KOPT-K1 (cell line): Measurements from ENCODE around the gene IER2.

Experiments
- H3K27ac ChIP-seq: fragments of 200-600 bp; sonication (generic); 2 replicates; pipeline ENCODE4 v1.5.1; 2016; ENCODE audit warnings: antibody characterized with exemption, mild to moderate bottlenecking, low read depth, low read length; ENCODE audit not compliant: poor library complexity, severe bottlenecking
- H3K36me3 ChIP-seq: fragments of 200-600 bp; sonication (generic); 2 replicates; pipeline ENCODE4 v1.5.1; 2017; ENCODE audit warnings: antibody characterized with exemption, mild to moderate bottlenecking, low read length, moderate library complexity; ENCODE audit not compliant: insufficient read depth
- H3K9me3 ChIP-seq: fragments of 200-600 bp; sonication (generic); 2 replicates; pipeline ENCODE4 v1.5.1; 2017; ENCODE audit warnings: antibody characterized with exemption, low read length, mild to moderate bottlenecking; ENCODE audit not compliant: insufficient read depth, poor library complexity, severe bottlenecking

Gene IER2, protein sequence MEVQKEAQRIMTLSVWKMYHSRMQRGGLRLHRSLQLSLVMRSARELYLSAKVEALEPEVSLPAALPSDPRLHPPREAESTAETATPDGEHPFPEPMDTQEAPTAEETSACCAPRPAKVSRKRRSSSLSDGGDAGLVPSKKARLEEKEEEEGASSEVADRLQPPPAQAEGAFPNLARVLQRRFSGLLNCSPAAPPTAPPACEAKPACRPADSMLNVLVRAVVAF

DNA sequence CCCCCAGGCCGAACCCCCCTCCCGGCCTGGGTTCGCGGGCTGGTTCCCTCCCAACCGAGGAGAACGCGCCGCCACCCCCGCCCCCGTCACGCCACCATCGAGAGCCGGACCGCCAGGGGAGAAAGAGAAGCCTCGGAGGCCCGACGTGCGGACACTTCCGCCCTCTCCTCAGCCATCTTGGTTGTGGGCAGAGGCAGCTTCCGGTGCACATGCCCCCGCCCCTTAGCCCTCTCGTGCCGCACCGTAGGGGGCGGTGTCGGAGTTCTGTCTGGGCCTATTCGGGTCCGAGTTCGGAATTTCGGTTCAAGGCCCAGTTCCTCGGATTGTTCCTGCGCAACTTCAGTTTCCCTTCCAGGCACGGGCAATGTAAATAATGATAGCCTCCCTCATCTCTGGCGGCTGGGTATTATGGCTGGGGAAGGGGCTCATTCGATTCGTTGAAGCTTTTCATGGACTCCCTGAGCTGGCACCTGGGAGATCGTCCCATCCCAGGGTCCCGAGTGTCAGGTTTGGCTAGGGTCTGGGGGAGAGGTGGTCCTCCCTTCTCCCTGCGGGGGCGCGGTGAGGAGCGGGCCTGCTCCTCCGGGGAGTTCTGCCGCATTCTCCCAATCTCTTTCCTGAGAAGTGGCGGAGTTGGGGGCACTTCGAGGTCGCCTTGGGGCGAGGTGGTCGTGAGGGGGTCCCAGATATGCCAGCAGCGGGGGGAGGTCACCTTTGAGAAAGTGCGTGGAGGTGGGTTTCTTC, at the start of gene IER2, which contains the start of gene STX10:
Gene IER2 (plus strand): TSS at position 225 of the 744 bp plus-strand sequence. CDS start 2,776 bp downstream, outside the sequence.
Gene STX10 (minus strand): TSS at position 189 of the 744 bp plus-strand sequence. CDS start 202 bp downstream, outside the sequence.
- H3K36me3 ChIP-seq: peaks cover 6% of the 10 kb centered on the region; the same call in 1 of the 2 replicates
- no peaks in the 10 kb centered on the region for H3K9me3 ChIP-seq
- peak within 1 kb of the TSS; percentile 94 for H3K27ac ChIP-seq

DNA sequence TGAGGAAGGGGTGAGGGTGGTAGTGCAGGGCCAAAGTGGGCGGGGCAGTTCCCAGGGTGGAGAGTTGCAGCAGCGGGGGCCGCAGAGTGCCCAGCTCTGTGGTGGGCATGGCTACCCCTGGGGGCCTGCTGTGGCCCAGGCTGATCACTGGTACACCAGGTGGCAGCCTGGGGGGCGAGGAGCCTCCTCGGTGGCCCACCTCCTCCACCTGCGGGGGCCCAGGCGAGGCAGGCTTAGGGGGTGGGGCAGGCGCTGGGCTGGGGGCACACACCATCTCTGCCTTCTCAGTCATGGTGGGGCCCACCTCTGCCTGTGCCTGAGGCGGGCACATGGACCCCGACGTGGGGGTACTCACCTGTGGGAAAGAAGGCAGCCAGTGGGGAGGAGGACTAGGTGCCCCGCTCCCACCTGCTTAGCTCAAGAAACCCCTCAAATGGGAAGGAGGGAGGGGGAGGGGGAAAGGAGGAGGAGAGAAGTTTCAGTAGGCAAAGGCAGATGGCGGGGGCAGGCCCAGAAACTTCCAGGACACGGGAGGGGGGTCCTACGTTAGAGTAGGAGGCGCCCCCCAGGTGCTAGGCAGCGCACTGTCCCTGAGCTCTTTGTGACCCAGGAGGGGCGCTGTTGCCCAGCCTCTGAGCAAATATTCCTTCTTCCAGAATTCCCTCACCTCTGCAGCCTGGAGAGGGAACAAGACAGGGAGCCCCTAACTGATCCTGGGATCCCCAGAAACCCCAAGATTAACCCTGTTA, 49.2 kb upstream of the IER2 start:
- Histone ChIP-seq H3K9me3 (no peaks in the 10 kb centered on the region), H3K36me3 (peaks cover 13% of the 10 kb centered on the region; the same call in 1 of the 2 replicates), H3K27ac (no peak overlapping the region)

DNA sequence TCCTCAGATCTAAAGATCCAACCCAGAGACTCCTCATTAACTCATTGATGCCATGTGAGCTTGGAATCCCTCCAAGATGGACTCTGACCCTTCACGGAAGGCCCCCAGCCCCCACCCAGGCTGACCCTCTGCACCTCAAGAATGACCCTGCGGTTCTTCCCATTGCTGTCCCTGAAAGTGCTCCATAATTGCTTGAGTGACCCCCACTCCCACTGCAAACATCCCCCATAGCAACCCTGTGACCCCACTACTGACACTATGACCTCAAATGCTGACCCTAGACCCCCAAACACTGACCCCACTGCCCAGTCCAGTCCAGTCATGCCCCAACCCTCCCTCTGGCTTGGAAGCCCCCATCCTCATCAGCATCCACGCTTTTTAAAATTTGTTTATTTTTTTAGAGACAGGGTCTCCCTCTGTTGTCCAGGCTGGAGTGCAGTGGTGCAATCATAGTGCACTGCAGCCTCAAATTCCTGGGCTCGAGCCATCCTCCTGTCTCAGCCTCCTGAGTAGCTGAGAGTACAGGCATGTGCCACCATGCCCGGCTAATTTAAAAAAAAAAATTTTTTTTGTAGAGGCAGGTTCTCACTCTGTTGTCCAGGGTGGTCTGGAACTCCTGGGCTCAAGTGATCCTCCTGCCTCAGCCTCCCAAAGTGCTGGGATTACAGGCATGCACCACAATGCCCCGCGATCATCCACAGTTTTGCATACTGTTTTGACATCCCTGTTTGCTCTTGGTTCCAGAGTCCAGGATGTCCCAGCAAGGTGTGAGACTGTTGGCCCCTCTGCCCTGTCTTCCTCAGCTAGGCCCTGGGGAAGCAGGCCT, 48.4 kb upstream of the IER2 start:
- H3K36me3 ChIP-seq: peaks cover 13% of the 10 kb centered on the region; the same call in 1 of the 2 replicates
- H3K27ac ChIP-seq: no peak overlapping the region

DNA sequence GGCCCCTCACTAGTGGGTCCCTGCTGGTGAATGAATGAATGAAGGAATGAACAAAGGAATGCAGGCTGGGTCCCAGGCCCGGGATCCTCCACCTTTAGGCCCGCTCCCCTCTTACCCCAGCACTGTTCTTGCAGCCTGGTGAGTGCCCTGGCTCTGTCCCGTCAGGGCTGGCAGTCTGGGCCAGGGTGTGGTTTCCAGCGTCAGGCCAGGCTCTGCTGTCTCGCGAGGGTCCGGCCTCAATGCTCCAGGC, 47.9 kb upstream of the IER2 start:
- H3K27ac ChIP-seq: no peak overlapping the region
- no peaks in the 10 kb centered on the region for H3K9me3 ChIP-seq

More for the DNA sequence above, 48.4 kb upstream of the IER2 start:
- H3K9me3 ChIP-seq: no peaks in the 10 kb centered on the region

DNA sequence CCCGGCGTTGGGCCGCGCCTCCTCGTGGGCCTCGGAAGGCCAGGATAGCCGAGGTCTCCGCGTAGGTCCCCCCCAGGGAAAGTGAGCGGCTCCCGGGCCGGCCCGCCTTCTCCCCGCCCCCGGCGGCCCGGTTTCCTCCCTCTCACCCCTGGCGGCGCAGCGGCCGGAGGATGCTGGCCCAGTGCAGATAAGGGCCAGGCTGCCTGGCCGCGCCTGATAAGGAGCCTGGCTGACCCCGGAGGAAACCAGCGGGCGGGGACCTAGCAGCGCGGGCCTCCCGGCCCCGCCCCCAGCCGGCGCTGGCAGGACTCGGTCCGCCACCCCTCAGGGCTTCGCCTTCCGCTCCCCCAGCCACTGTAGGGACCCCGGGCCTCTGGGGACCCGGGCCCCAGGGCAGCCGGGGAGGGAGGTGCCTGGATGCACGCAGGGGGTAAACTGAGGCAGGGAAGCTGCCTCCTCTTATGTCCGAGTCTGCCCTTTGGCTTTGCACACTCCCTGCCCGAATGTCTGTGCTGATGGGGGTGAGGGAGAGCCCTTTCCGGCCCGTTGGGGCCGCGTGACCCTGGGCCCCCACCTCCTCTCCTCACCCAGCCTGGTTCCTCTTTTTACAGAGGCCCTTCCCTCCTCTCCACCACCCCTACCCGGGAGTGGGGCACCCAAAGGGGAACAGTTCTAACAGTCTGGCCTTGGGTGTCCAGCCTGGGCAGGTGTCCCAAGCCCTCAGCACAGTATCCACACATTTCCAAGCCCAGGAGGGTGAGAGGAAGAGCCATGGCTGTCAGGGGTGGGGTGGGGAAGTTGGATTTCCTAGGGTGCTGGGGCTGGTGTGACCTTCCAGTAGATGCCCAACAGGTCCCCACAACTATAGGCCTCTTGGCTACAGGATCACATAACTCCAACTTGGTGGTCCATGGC, 47.3 kb upstream of the IER2 start, which contains the start of gene LYL1:
Gene LYL1 (minus strand): TSS at position 193 of the 915 bp plus-strand sequence. CDS start 1,687 bp downstream, outside the sequence.
- peaks cover 21% of the 10 kb centered on the region; the same call in 1 of the 2 replicates for H3K36me3 ChIP-seq
- no peak within 1 kb of the TSS for H3K27ac ChIP-seq
- H3K9me3 ChIP-seq: no peaks in the 10 kb centered on the region

More for the DNA sequence above, 47.9 kb upstream of the IER2 start:
- peaks cover 17% of the 10 kb centered on the region; the same call in 1 of the 2 replicates for H3K36me3 ChIP-seq

DNA sequence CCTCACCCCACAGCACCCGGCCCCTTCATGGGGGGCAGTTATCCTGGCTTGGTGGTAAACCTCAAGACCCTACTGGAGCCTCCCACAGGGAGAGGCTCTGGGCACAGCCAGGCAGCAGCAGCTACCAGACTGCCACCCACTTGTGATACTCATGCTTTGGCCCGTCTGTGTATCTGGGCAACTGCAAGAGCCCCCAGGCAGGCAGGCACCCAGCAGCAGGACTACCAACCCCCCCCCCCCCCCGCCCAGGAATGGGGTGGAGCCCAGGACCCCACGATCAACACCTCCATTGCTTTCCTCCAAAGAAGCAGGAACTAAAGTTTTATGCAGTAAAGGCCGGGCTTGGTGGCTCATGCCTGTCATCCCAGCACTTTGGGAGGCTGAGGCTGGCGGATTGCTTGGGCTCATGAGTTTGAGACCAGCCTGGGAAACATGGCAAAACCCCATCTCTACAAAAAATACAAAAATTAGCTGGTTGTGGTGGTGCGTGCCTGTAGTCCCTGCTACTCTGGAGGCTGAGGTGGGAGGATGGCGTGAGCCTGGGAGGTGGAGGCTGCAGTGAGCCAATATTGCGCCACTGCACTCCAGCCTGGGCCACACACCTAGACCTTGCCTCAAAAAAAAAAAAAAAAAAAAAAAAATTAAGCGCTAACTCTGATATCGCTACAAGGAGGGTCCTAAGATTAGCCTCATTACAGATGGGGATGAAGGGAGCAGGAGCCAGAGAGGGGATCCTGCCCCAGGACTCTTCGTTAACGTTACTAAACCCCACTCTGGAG, 46.4 kb upstream of the IER2 start:
- H3K27ac ChIP-seq: no peak overlapping the region
- no peaks in the 10 kb centered on the region for H3K9me3 ChIP-seq
- peaks cover 24% of the 10 kb centered on the region for H3K36me3 ChIP-seq

DNA sequence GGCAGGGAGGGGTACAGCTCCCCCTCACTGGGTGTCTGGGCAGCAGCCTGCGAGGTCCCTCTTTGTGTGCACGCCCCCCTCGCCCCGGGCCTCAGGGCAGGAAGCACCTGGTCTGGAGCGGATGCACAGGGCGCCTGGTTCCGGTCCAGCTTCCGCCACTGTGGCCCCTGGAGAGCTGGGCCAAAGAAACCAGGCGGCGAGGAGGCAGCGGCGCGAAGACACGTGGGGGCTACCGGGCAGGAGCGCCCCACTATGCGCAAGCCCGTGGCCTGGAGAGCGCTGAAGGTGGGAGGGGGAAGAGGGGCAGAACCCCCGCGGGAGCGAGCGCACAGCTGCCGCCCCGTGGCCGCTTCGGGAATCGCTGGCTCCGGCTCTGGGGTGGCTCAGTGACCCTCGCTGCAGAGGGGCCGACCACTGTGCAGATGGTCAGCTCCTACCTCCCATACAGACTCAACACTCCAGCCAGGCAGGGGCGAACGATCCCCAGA, 45.8 kb upstream of the IER2 start:
- no peak overlapping the region for H3K27ac ChIP-seq

DNA sequence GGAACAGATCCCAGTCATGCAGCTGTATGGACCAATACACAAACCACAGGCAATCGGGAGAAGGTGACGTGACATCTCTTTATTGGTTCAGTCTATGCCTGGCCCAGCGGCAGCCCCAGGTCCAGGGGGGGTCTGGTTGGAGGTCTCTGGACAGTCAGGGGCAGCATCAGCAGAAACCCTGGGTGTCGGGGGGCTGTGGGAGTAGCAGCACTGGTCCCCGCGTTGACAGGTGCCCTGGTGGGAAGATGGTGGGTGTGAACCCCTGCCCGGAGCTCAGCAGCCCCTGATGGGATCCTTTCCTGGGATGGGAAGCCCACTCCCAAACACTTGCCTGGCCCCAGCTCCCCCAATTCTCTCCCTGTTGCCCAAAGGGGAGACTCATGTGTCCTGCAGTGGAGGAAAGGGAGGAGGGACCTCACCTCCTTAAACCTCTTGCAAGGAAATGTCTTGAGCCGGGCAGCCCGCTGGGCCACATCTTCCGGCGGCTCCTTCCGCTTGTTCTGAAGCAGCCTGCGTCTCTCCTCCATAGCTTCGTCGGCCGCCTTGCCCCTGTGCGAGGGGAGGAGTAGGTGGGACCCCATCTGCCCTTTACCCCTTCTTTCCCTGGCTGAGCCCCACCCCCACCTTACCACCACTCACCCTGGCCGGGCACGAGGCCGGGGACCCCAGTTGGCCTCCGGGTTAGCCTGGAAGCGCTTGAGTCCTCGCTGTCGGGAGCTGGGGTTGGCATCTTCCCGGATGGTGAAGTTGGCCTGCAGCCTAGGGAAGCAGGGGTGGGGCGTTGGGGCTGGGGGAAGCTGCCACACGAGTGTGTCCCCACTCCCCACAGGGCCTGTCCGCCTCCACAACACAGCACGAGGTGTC, 45.1 kb upstream of the IER2 start:
- no peaks in the 10 kb centered on the region for H3K9me3 ChIP-seq
- peaks cover 37% of the 10 kb centered on the region for H3K36me3 ChIP-seq
- no peak overlapping the region for H3K27ac ChIP-seq

More for the DNA sequence above, 45.8 kb upstream of the IER2 start:
- peaks cover 31% of the 10 kb centered on the region for H3K36me3 ChIP-seq
- H3K9me3 ChIP-seq: no peaks in the 10 kb centered on the region

DNA sequence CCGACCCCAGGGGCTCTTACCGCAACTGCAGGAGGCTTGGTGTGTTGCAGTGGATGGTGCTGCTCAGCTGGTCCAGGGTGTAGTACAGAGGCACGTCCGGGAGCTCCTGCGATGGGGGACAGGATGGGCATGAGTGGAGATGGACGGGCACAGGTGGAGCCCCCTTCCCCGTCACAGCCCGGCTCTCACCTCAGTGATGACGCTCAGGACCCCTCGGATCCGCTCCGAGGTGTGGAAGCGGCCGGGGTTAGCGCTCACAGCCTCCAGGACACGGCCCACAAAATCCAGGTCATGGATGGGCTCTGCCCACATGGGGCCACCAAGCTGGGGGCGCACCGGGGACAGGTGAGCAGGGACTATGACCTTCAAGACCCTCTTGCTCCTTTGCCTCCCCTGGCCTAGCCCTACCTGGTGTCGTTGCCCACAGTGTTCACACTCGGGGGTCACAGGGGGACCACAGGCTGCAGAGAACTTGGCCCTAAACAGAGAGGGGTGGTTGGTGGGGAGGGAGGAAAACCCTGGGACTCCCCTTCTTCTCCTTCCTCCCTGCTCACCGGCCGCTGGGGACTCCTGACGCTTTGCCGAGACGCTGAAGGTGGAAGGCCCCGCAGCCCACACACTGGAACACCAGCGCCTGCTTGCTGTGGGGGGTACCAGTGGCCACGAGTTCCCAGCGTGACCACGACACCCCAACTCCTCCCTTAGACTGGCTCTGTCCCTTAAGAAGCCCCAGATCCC, 40.7 kb upstream of the IER2 start:
- Histone ChIP-seq H3K27ac (no peak overlapping the region), H3K9me3 (no peaks in the 10 kb centered on the region), H3K36me3 (peaks cover 60% of the 10 kb centered on the region)

DNA sequence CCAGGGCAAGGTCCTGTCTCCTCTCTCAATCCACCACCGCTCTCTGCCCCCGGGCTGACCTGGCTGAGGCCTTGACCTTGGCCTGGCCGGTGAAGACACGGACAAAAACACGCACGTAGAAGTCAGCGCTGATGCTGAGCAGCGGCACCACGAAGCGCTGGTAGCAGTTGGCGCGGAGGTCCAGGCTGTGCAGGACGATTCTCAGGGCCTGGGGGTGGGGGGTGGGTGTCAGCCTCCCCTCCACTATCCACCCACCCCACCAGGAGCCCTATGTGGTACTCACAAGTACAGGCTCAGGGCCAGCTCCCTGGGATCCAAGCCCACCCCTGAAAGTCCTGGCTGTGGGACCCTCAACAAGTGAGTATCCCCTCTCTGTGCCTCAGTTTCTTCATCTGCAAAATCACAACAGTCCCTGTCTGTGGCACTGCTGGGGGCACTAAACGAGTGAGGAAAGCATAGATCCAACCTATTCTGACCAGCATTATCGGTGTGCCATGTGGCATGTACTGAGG, 40.1 kb upstream of the IER2 start:
- Histone ChIP-seq H3K9me3 (no peaks in the 10 kb centered on the region), H3K36me3 (peaks cover 60% of the 10 kb centered on the region), H3K27ac (no peak overlapping the region)

DNA sequence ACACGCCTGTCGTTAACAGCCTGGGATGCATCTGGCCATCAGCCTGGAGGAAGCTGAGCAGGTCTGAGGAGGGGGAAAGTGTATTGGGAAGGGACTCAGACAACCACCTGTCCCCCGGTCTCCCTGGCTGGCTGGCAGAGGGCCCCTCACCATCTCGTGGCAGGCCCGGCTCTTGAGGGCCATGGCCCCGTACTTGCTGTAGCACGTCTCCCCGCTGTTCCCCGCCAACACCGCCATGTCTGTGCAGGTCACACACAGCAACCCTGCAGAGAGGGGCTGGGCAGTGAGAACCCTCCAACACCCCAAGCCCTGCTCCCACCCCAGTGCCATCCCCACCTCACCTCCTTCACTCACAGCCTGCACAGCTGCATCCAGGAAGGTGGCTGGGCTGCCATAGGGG, 37.7 kb upstream of the IER2 start:
- Histone ChIP-seq H3K27ac (no peak overlapping the region), H3K9me3 (no peaks in the 10 kb centered on the region), H3K36me3 (peaks cover 55% of the 10 kb centered on the region)

DNA sequence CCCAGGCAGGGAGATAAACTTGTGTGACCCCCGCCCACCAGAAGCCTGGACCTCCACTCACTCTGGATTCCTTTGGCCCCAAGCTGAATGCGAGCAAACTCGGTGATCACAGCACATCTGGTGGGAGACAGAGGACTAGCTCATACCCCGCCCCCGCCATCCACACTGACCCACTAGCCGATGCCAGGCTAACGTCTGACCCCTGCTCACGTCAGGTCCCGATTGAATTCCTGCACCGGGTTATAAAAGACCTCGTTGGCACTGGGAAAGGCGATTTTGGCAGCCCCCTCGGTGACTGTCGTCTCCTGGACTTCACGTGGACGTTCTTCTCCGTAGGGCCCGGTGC, 34.3 kb upstream of the IER2 start:
- no peaks in the 10 kb centered on the region for H3K9me3 ChIP-seq
- peak overlapping the region; percentile 91 for H3K27ac ChIP-seq
- H3K36me3 ChIP-seq: peaks cover 44% of the 10 kb centered on the region
